Spleen (tissue), 11 donors: ENCODE data around the gene RAB29. TPM values are rescaled to one million over a fixed set of nuclear protein-coding genes. Genes with fewer than 3 reads are reported as not detected.

Source experiments
- DNase-seq: peaks from one replicate; pipeline ENCODE4 v3.0.0-alpha.2; 2020
- H3K27ac ChIP-seq, 8 donors: fragments of 200-600 bp; sonication (generic) in 7 of 8; 1 replicate in 4 of 8; 2 replicates in 4 of 8; pipeline versions ENCODE4 v1.5.0 to v1.8.0; 2016 to 2021; ENCODE audit warnings: inconsistent platforms in 4 of 8, mild to moderate bottlenecking in 4 of 8, moderate library complexity in 1 of 8
- H3K27me3 ChIP-seq, 7 donors: fragments of 200-600 bp; sonication (generic) in 6 of 7; replicated peaks in 1 of 7; 1 replicate in 4 of 7; 2 replicates in 3 of 7; pipeline versions ENCODE4 v1.5.0 to v1.8.0; 2016 to 2021; ENCODE audit warnings: inconsistent platforms in 3 of 7, mild to moderate bottlenecking in 1 of 7
- H3K36me3 ChIP-seq, 6 donors: fragments of 200-600 bp; sonication (generic) in 5 of 6; 1 replicate in 4 of 6; 2 replicates in 2 of 6; pipeline versions ENCODE4 v1.5.0 to v1.8.0; 2016 to 2021; ENCODE audit warnings: inconsistent platforms in 2 of 6
- H3K4me1 ChIP-seq, 6 donors: fragments of 200-600 bp; sonication (generic) in 5 of 6; 1 replicate in 3 of 6; 2 replicates in 3 of 6; pipeline versions ENCODE4 v1.5.0 to v1.8.0; 2016 to 2021; ENCODE audit warnings: inconsistent platforms in 3 of 6
- H3K4me3 ChIP-seq, 8 donors: fragments of 200-600 bp; sonication (generic) in 7 of 8; 1 replicate in 4 of 8; 2 replicates in 4 of 8; pipeline versions ENCODE4 v1.5.0 to v1.8.0; 2016 to 2021; ENCODE audit warnings: inconsistent platforms in 4 of 8, mild to moderate bottlenecking in 4 of 8, moderate library complexity in 2 of 8
- H3K9me3 ChIP-seq, 8 donors: fragments of 200-600 bp; sonication (generic) in 7 of 8; 1 replicate in 4 of 8; 2 replicates in 4 of 8; pipeline versions ENCODE4 v1.5.0 to v1.8.0; 2016 to 2021; ENCODE audit warnings: inconsistent platforms in 4 of 8
- CTCF ChIP-seq, 11 experiments: fragments of 200-600 bp in 7 of 11; fragments of 450-650 bp in 4 of 11; sonication (generic) in 4 of 11; IDR thresholded peaks in 8 of 11; conservative IDR thresholded peaks in 3 of 11; 1 replicate in 7 of 11; 2 replicates in 4 of 11; pipeline versions ENCODE4 v1.4.0 to v1.8.0; 2016 to 2021; ENCODE audit warnings: antibody characterized with exemption in 11 of 11, inconsistent platforms in 4 of 11, mild to moderate bottlenecking in 1 of 11
- POLR2A ChIP-seq, 3 donors: fragments of 450-650 bp; IDR thresholded peaks; one replicate each; pipeline ENCODE4 v1.5.1; 2017; ENCODE audit warnings: antibody characterized with exemption in 3 of 3, mild to moderate bottlenecking in 1 of 3
- POLR2AphosphoS5 ChIP-seq, 3 donors: sonication (generic); formaldehyde crosslinking; IDR thresholded peaks; one replicate each; pipeline ENCODE4 v1.5.1; 2017; ENCODE audit warnings: antibody characterized with exemption in 3 of 3
- WGBS, 5 donors: extraction: QIAGEN DNeasy Blood & Tissue Kit in 3 of 5; methylation state at CpG; one replicate each; pipeline versions ENCODE4 v1.1.5 to v1.1.7; 2013 to 2018; 5-methylcytosine and 5-hydroxymethylcytosine counted together
- intact Hi-C: fragments of 100-400 bp; cut with DNase I; formaldehyde crosslinking; loops from one replicate; pipeline ENCODE4 v1.15.0; 2023; ENCODE audit warnings: low total_unique reads
- polyA plus RNA-seq, 3 donors: library from polyadenylated mRNA; stranded (reverse); fragments of 200-250 nt; gene quantifications; one replicate each; pipeline ENCODE4 v1.2.1, GENCODE V29; 2013
- total RNA-seq, 7 donors: library from RNA; depleted of rRNA in 3 of 7; stranded (reverse); fragments of >200 nt in 3 of 7; fragmentation: NEBNext Ultra II Directional in 4 of 7; extraction: Animal tissue kit (Norgen Biotek cat#: 25700) in 4 of 7; gene quantifications; one replicate each; pipeline versions ENCODE4 v1.1.0 to v1.2.1, GENCODE V29; 2016 to 2021
- donor health status: healthy with polysubstance abuse.
- donor health status: DM: no; HTN: no; CAD: no; lungs with moderate emphysema.
- donor health status: DM: no; HTN: no; CAD: no.
- donor health status: Bipolar disorder and iron deficiency.
- donor health status: healthy.
- donor health status: DM: no; HTN: no; CAD: no.
- donor health status: DM: yes; HTN: yes; CAD: no.

Gene RAB29
- total and polyA plus RNA-seq, 10 donors: 16.6 to 49.7 (median 38.5) TPM

GRCh38 chr1:205812271-205812877 lies 37.1 kb upstream of the RAB29 start:
- H3K36me3 ChIP-seq: peaks cover 0 to 16% (median 10%) of the 10 kb centered on the region in 6 donors
- H3K9me3 ChIP-seq: no peaks in the 10 kb centered on the region
- TF ChIP-seq POLR2A (IDR thresholded peaks at IDR 0.05): no peak
- TF ChIP-seq POLR2AphosphoS5 (IDR thresholded peaks at IDR 0.05): no peak
- no peak for TF ChIP-seq CTCF (IDR thresholded peaks at IDR 0.05 in 8 of 11, conservative IDR thresholded peaks at IDR 0.05 in 3 of 11)
- no peak for DNase-seq
- H3K27ac ChIP-seq: peak overlapping the region; percentile 72 to 91 (median 86)
- peaks cover 24 to 69% (median 47%) of the 10 kb centered on the region in 6 donors for H3K4me1 ChIP-seq
- H3K4me3 ChIP-seq: peak overlapping the region; percentile 83 to 95 (median 89)
- intact Hi-C loops: no loop called here
- WGBS, 5 donors: 2 to 4% (median 3%) methylated on average over 14 to 16 of the region's 16 CpGs
- H3K27me3 ChIP-seq: peaks cover 0 to 23% (median 0%) of the 10 kb centered on the region in 7 donors

GRCh38 chr1:205811660-205812059 lies 36.4 kb upstream of the RAB29 start:
- DNase-seq: no peak
- Histone ChIP-seq H3K36me3 (peaks cover 0 to 16% (median 10%) of the 10 kb centered on the region in 6 donors), H3K4me1 (peaks cover 25 to 75% (median 51%) of the 10 kb centered on the region in 6 donors)

GRCh38 chr1:205810448-205811157 lies 35.3 kb upstream of the RAB29 start:
- no peaks in the 10 kb centered on the region for H3K9me3 ChIP-seq
- intact Hi-C loops: no loop called here
- TF ChIP-seq POLR2A (IDR thresholded peaks at IDR 0.05) (no peak), POLR2AphosphoS5 (IDR thresholded peaks at IDR 0.05) (no peak), CTCF (IDR thresholded peaks at IDR 0.05 in 8 of 11, conservative IDR thresholded peaks at IDR 0.05 in 3 of 11) (no peak)
- peaks cover 33 to 86% (median 61%) of the 10 kb centered on the region in 6 donors for H3K4me1 ChIP-seq
- peaks cover 0 to 23% (median 0%) of the 10 kb centered on the region in 7 donors for H3K27me3 ChIP-seq
- DNase-seq: no peak
- no peak overlapping the region for H3K4me3 ChIP-seq
- WGBS, 5 donors: 91 to 97% (median 92%) methylated on average over 12 of the region's 12 CpGs
- H3K36me3 ChIP-seq: peaks cover 0 to 16% (median 10%) of the 10 kb centered on the region in 6 donors
- H3K27ac ChIP-seq: no peak overlapping the region

More at GRCh38 chr1:205811660-205812059, 36.4 kb upstream of the RAB29 start:
- Histone ChIP-seq H3K9me3 (no peaks in the 10 kb centered on the region), H3K27ac (peak overlapping the region in 7 of 8 donors; percentile 81 to 91 (median 88)), H3K27me3 (peaks cover 0 to 23% (median 0%) of the 10 kb centered on the region in 7 donors), H3K4me3 (peak overlapping the region in 6 of 8 donors; percentile 83 to 95 (median 89))
- intact Hi-C loops: no loop called here
- 54 to 72% (median 63%) methylated on average over 5 of the region's 5 CpGs for WGBS, 5 donors
- TF ChIP-seq POLR2AphosphoS5 (IDR thresholded peaks at IDR 0.05): no peak
- TF ChIP-seq POLR2A (IDR thresholded peaks at IDR 0.05): no peak

GRCh38 chr1:205809942-205810345 lies 34.7 kb upstream of the RAB29 start:
- Histone ChIP-seq H3K27me3 (peaks cover 0 to 23% (median 0%) of the 10 kb centered on the region in 7 donors), H3K9me3 (no peaks in the 10 kb centered on the region), H3K4me3 (peak overlapping the region in 1 of 8 donors; percentile 16), H3K27ac (no peak overlapping the region), H3K4me1 (peaks cover 40 to 92% (median 68%) of the 10 kb centered on the region in 6 donors), H3K36me3 (peaks cover 0 to 16% (median 10%) of the 10 kb centered on the region in 6 donors)
- no peak for DNase-seq
- 86 to 89% (median 87%) methylated on average over 14 of the region's 14 CpGs for WGBS, 5 donors
- intact Hi-C loops: no loop called here
- TF ChIP-seq POLR2AphosphoS5 (IDR thresholded peaks at IDR 0.05) (no peak), CTCF (IDR thresholded peaks at IDR 0.05 in 8 of 11, conservative IDR thresholded peaks at IDR 0.05 in 3 of 11) (no peak), POLR2A (IDR thresholded peaks at IDR 0.05) (no peak)
